Measurements from ENCODE around the gene VEGFD.

DNA sequence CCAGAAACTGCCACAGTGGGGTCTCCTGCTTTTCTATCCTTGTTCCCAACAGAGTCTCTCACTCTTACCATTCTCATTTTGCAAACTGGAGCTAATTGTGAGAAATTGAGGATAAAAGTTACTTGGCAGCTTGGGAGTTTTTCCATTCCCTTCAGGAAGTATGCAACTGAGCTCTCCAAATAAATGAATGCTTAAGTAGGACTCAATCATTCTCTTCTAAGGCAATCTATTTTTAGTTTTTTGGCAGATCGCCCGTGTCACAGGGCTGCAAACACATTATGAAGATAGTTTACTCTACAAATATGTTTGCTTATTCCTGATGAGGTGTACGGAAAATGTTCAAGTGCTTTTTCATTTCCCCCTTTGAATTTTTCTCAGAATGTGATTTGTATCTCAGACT lies 74.1 kb downstream of the VEGFD start:
- no peak for TF ChIP-seq POLR2A (IDR thresholded peaks at IDR 0.05)
- TF ChIP-seq, protein P1, sequence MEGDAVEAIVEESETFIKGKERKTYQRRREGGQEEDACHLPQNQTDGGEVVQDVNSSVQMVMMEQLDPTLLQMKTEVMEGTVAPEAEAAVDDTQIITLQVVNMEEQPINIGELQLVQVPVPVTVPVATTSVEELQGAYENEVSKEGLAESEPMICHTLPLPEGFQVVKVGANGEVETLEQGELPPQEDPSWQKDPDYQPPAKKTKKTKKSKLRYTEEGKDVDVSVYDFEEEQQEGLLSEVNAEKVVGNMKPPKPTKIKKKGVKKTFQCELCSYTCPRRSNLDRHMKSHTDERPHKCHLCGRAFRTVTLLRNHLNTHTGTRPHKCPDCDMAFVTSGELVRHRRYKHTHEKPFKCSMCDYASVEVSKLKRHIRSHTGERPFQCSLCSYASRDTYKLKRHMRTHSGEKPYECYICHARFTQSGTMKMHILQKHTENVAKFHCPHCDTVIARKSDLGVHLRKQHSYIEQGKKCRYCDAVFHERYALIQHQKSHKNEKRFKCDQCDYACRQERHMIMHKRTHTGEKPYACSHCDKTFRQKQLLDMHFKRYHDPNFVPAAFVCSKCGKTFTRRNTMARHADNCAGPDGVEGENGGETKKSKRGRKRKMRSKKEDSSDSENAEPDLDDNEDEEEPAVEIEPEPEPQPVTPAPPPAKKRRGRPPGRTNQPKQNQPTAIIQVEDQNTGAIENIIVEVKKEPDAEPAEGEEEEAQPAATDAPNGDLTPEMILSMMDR (IDR thresholded peaks at IDR 0.05) = no peak

All from upper lobe of left lung (tissue), 4 donors.